Natural killer cell (primary cell): ENCODE results near the gene CD300H. TPM values are rescaled to one million over a fixed set of nuclear protein-coding genes. Genes with fewer than 3 reads are reported as not detected.

Experiments used
- ATAC-seq, 3 donors: fragments of 150-1000 bp in 2 of 3; fragments of 200-7000 bp in 1 of 3; cut with Tn5 transposase; 1 replicate in 1 of 3; 2 replicates in 2 of 3; pipeline ENCODE4 v1.10.0; 2021; ENCODE audit warnings: mild to moderate bottlenecking in 2 of 3, moderate library complexity in 2 of 3
- DNase-seq, 2 donors: peaks; one replicate each; pipeline versions ENCODE4 v3.0.0 to v3.0.0-alpha.2; 2013 to 2021; ENCODE audit warnings: mixed read lengths in 1 of 2
- H3K27ac ChIP-seq: one replicate; pipeline ENCODE4 v1.5.1; 2013; ENCODE audit warnings: mild to moderate bottlenecking, low read length
- H3K27me3 ChIP-seq: one replicate; pipeline ENCODE4 v1.6.1; 2013; ENCODE audit warnings: low read length; ENCODE audit not compliant: control insufficient read depth, insufficient read depth
- H3K36me3 ChIP-seq: one replicate; pipeline ENCODE4 v1.6.1; 2013; ENCODE audit warnings: low read length; ENCODE audit not compliant: control insufficient read depth, insufficient read depth
- H3K4me1 ChIP-seq: one replicate; pipeline ENCODE4 v1.6.1; 2013; ENCODE audit warnings: low read length; ENCODE audit not compliant: control insufficient read depth, insufficient read depth
- H3K4me3 ChIP-seq: one replicate; pipeline ENCODE4 v1.5.1; 2013; ENCODE audit warnings: low read length
- H3K9me3 ChIP-seq: one replicate; pipeline ENCODE4 v1.6.1; 2013; ENCODE audit warnings: low read length; ENCODE audit not compliant: control insufficient read depth, insufficient read depth
- H3K27ac Mint-ChIP-seq, 2 donors: one replicate each; pipeline ENCODE4 v1.8.0; 2022; ENCODE audit warnings: mild to moderate bottlenecking in 2 of 2, mixed read lengths in 2 of 2, moderate library complexity in 1 of 2
- H3K27me3 Mint-ChIP-seq, 2 donors: one replicate each; pipeline ENCODE4 v1.8.0; 2022; ENCODE audit warnings: low read depth in 2 of 2, mixed read lengths in 2 of 2
- H3K36me3 Mint-ChIP-seq: one replicate; pipeline ENCODE4 v1.8.0; 2022; ENCODE audit warnings: mixed read lengths
- H3K4me1 Mint-ChIP-seq, 2 donors: one replicate each; pipeline ENCODE4 v1.8.0; 2022; ENCODE audit warnings: mixed read lengths in 2 of 2
- H3K4me3 Mint-ChIP-seq: one replicate; pipeline ENCODE4 v1.8.0; 2022; ENCODE audit warnings: mild to moderate bottlenecking, moderate library complexity, mixed read lengths
- H3K9me3 Mint-ChIP-seq, 2 donors: one replicate each; pipeline ENCODE4 v1.8.0; 2022; ENCODE audit warnings: mixed read lengths in 2 of 2
- WGBS: methylation state at CpG from one replicate; pipeline ENCODE4 v1.1.7; 2013; ENCODE audit warnings: missing lambda C conversion rate; ENCODE audit not compliant: insufficient coverage; 5-methylcytosine and 5-hydroxymethylcytosine counted together
- intact Hi-C: fragments of 100-400 bp; cut with micrococcal nuclease; formaldehyde crosslinking; loops from one replicate; pipeline ENCODE4 v1.14.2; 2022
- total RNA-seq, 4 donors: library from RNA; stranded (reverse); fragments of 120-200 nt in 1 of 4; gene quantifications; one replicate each; pipeline versions ENCODE4 v1.2.3 to v1.2.4, GENCODE V29; 2013 to 2022
- TF ChIP-seq, protein P1 (sequence below): fragments of 200-600 bp; IDR thresholded peaks from one replicate; pipeline ENCODE4 v1.8.0; 2022; ENCODE audit warnings: antibody characterized with exemption

The CD300H gene
- total RNA-seq, 3 donors from 2014 or later (not counting 1 experiment from before 2014, with no cell fraction given) = 0.90 to 9.3 TPM; not detected in 1

DNA sequence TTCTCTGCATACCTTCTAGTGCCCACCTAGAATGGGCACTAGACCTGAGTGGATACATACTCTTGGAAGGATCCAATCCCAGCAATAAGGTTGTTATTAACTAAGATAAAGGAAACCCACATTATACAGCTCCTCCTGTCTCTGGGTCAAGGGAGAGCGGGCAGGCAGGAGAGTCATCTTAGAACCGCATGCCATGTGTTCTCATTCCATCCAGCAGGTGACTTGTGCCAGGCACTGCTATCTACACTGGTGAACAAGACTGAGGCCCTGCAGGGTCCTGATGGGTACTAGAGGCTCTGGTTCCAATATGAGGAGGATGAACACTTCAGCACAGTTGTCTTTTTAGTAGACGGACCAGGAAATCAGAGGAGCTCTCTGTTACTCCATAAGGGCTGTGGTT, 5.9 kb upstream of the CD300H start:
- no peak overlapping the region for H3K27ac Mint-ChIP-seq
- peaks cover 5 to 14% of the 10 kb centered on the region in 2 donors for H3K4me1 Mint-ChIP-seq
- TF ChIP-seq, protein P1, sequence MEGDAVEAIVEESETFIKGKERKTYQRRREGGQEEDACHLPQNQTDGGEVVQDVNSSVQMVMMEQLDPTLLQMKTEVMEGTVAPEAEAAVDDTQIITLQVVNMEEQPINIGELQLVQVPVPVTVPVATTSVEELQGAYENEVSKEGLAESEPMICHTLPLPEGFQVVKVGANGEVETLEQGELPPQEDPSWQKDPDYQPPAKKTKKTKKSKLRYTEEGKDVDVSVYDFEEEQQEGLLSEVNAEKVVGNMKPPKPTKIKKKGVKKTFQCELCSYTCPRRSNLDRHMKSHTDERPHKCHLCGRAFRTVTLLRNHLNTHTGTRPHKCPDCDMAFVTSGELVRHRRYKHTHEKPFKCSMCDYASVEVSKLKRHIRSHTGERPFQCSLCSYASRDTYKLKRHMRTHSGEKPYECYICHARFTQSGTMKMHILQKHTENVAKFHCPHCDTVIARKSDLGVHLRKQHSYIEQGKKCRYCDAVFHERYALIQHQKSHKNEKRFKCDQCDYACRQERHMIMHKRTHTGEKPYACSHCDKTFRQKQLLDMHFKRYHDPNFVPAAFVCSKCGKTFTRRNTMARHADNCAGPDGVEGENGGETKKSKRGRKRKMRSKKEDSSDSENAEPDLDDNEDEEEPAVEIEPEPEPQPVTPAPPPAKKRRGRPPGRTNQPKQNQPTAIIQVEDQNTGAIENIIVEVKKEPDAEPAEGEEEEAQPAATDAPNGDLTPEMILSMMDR = no peak
- H3K27ac ChIP-seq = no peak overlapping the region
- no peaks in the 10 kb centered on the region for H3K9me3 Mint-ChIP-seq
- H3K4me3 ChIP-seq = no peak overlapping the region
- DNase-seq = no peak
- no peak for ATAC-seq
- intact Hi-C loops = no loop called here
- H3K4me3 Mint-ChIP-seq = no peak overlapping the region
- peaks cover 30 to 37% of the 10 kb centered on the region in 2 donors for H3K27me3 Mint-ChIP-seq
- H3K4me1 ChIP-seq = peaks cover 4% of the 10 kb centered on the region
- no peaks in the 10 kb centered on the region for H3K36me3 ChIP-seq
- H3K36me3 Mint-ChIP-seq = no peaks in the 10 kb centered on the region
- 92% methylated on average over 3 of the region's 3 CpGs for WGBS
- no peaks in the 10 kb centered on the region for H3K27me3 ChIP-seq
- no peaks in the 10 kb centered on the region for H3K9me3 ChIP-seq

DNA sequence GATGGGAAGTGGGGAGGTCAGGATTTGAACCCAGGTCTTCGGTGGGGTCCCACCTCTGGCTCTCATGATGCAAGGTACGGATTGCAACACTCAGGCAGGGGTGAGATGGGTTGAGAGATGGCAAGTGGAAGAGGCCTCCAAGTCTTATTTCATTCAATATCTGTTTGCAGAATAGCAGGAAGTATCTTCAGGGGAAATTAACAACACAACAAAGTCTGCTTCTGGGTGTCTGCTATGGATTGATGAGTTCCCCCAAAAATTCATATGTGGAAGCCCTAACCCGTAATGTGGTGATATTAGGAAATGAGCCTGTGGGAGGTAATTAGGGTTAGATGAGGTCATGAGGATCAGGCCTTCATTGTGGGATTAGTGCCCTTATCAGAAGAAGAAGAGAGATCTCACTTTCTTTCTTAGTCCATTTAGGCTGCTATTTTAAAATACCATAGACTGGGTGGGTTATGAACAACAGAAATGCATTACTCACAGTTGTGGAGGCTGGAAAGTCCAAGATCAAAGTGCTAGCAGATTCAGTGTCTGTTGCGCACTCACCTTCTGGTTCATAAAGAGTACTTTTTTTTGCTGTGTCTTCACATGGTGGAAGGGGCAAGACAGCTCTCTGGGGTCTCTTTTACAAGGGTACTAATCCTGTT, 4.4 kb upstream of the CD300H start:
- intact Hi-C loops = no loop called here
- H3K4me1 ChIP-seq = peaks cover 10% of the 10 kb centered on the region
- H3K4me1 Mint-ChIP-seq = peaks cover 5 to 19% of the 10 kb centered on the region in 2 donors

DNA sequence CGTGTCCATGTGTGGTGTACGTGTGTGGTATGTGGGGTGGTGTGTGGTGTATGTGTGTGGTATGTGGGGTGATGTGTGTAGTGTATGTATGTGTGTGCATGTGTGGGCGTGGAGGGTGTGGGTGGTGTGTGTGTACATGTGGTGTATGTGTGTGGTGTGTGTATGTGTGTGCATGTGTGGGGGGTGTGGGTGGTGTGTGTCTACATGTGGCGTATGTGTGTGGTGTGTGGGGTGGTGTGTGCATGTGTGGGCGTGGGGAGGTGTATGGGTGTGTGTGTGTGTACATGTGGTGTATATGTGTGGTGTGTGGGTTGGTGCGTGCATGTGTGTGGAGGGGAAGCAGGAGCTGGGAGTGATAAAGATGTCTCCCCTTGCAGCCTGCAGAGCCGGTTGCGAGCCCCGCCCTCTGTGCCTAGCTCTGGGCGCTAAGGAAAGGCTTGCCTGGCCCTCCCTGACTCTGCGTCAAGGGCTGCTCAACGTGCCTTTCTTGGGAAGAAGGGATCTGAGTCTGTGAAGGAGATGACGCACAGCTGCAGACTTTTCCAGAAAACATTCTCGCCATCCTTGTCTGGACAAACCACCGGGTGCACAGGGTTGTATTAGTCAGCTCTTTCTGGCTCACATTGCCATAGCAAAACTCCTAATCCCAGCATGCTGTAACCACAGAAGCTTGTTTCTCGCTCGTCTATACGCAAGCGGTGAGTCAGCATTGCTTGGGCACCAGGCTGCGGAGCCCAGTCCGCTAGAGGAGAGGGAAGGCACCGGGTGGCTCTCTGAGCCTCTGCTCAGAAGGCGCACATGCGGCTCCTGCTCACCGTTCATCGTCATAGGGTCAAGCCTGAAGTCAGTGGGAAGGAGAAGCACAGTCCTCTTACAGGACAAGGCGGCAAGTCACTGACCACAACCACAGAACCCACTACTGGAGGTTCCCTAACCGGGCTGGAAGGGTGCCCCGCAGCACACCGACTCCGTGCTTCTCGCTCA, 2.0 kb upstream of the CD300H start:
- no peak overlapping the region for H3K4me3 Mint-ChIP-seq
- no peaks in the 10 kb centered on the region for H3K36me3 Mint-ChIP-seq
- Histone ChIP-seq H3K4me3 (no peak overlapping the region), H3K36me3 (no peaks in the 10 kb centered on the region), H3K27ac (no peak overlapping the region), H3K27me3 (no peaks in the 10 kb centered on the region), H3K4me1 (peaks cover 16% of the 10 kb centered on the region), H3K9me3 (no peaks in the 10 kb centered on the region)
- H3K9me3 Mint-ChIP-seq = no peaks in the 10 kb centered on the region
- DNase-seq (peak in 1 of 2 donors; percentile 20), ATAC-seq (peak; percentile 63 to 66 (median 65))
- intact Hi-C loops = no loop called here
- TF ChIP-seq, protein P1 = no peak
- 27% methylated on average over 32 of the region's 32 CpGs for WGBS
- peaks cover 5 to 19% of the 10 kb centered on the region in 2 donors for H3K4me1 Mint-ChIP-seq
- H3K27ac Mint-ChIP-seq = no peak overlapping the region
- peaks cover 22% of the 10 kb centered on the region in 2 donors for H3K27me3 Mint-ChIP-seq

More for the DNA sequence above, 4.4 kb upstream of the CD300H start:
- Histone ChIP-seq H3K9me3 (no peaks in the 10 kb centered on the region), H3K27me3 (no peaks in the 10 kb centered on the region), H3K4me3 (no peak overlapping the region), H3K36me3 (no peaks in the 10 kb centered on the region), H3K27ac (no peak overlapping the region)
- DNase-seq = no peak
- WGBS = 96% methylated on average over 4 of the region's 4 CpGs
- H3K27me3 Mint-ChIP-seq = peaks cover 32 to 44% of the 10 kb centered on the region in 2 donors
- TF ChIP-seq, protein P1 = no peak
- no peaks in the 10 kb centered on the region for H3K36me3 Mint-ChIP-seq
- no peak overlapping the region for H3K4me3 Mint-ChIP-seq
- ATAC-seq = no peak
- no peak overlapping the region for H3K27ac Mint-ChIP-seq
- H3K9me3 Mint-ChIP-seq = no peaks in the 10 kb centered on the region
